SK-N-SH (cell line): ENCODE results near the gene LGALS3.

Experiments
- ELF1 ChIP-seq: IDR thresholded peaks from 2 replicates; pipeline ENCODE4 v1.4.0; 2012
- EP300 ChIP-seq, 2 experiments: IDR thresholded peaks; 2 replicates each; pipeline versions ENCODE4 v1.4.0 to v1.6.1; 2012; ENCODE audit warnings: borderline replicate concordance in 1 of 2, low read depth in 1 of 2, low read length in 1 of 2
- NFIC ChIP-seq: IDR thresholded peaks from 2 replicates; pipeline ENCODE4 v1.4.0; 2012; ENCODE audit warnings: borderline replicate concordance

DNA sequence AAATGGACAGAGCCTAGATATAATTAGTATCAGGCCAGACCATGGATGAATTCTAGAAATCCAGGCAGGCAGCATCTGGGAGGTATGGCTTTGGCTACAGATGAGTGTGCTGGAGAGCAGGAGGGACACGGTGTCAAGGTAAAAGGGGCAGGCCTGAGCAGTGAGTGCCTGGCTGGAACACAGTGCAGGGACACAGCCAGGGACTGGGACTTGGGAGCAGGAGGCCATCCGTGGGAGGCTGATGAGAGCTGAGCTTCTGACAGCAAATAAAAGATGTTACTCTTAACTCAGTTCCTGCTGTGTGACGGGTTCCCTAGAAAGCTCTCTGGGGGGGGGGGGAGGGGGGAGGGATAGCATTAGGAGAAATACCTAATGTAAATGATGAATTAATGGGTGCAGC lies 13.6 kb upstream of the LGALS3 start:
- TF ChIP-seq EP300 (IDR thresholded peaks at IDR 0.05; ENCODE audit: borderline replicate concordance in 1 of 2, low read depth in 1 of 2, low read length in 1 of 2) (no peak), ELF1 (no peak), NFIC (no peak)
